Esophagus muscularis mucosa (tissue), 4 donors: Measurements from ENCODE around the gene ZC3H12C. TPM values are rescaled to one million over a fixed set of nuclear protein-coding genes. Genes with fewer than 3 reads are reported as not detected.

Experiments
- DNase-seq: peaks from one replicate; pipeline ENCODE4 v3.0.0-alpha.2; 2017; ENCODE audit errors: extremely low spot score
- H3K27ac ChIP-seq, 4 donors: fragments of 200-600 bp; sonication (generic); replicated peaks in 1 of 4; 1 replicate in 3 of 4; 2 replicates in 1 of 4; pipeline ENCODE4 v1.5.1; 2016 to 2019; ENCODE audit warnings: mild to moderate bottlenecking in 1 of 4
- H3K27me3 ChIP-seq, 4 donors: fragments of 200-600 bp; sonication (generic); one replicate each; pipeline versions ENCODE4 v1.5.1 to v1.6.0; 2016 to 2019
- H3K36me3 ChIP-seq, 4 donors: fragments of 200-600 bp; sonication (generic); one replicate each; pipeline ENCODE4 v1.5.1; 2016 to 2019
- H3K4me1 ChIP-seq, 4 donors: fragments of 200-600 bp; sonication (generic); one replicate each; pipeline ENCODE4 v1.5.1; 2016 to 2019
- H3K4me3 ChIP-seq, 4 donors: fragments of 200-600 bp; sonication (generic); 1 replicate in 2 of 4; 2 replicates in 2 of 4; pipeline ENCODE4 v1.5.1; 2016 to 2019; ENCODE audit warnings: mild to moderate bottlenecking in 4 of 4, moderate library complexity in 1 of 4
- H3K9me3 ChIP-seq, 4 donors: fragments of 200-600 bp; sonication (generic); 1 replicate in 3 of 4; 2 replicates in 1 of 4; pipeline ENCODE4 v1.5.1; 2016 to 2019
- CTCF ChIP-seq, 3 experiments: fragments of 200-600 bp in 2 of 3; fragments of 450-650 bp in 1 of 3; sonication (generic) in 2 of 3; IDR thresholded peaks; one replicate each; pipeline ENCODE4 v1.5.1; 2017 to 2019; ENCODE audit warnings: antibody characterized with exemption in 3 of 3, mild to moderate bottlenecking in 2 of 3, moderate library complexity in 1 of 3
- EP300 ChIP-seq: sonication (generic); formaldehyde crosslinking; IDR thresholded peaks from one replicate; pipeline ENCODE4 v1.6.1; 2017; ENCODE audit warnings: antibody characterized with exemption
- POLR2A ChIP-seq: fragments of 450-650 bp; IDR thresholded peaks from one replicate; pipeline ENCODE4 v1.6.1; 2017; ENCODE audit warnings: antibody characterized with exemption, moderate library complexity, mild to moderate bottlenecking, low read depth
- POLR2AphosphoS5 ChIP-seq, 2 donors: sonication (generic); formaldehyde crosslinking; IDR thresholded peaks; one replicate each; pipeline ENCODE4 v1.6.1; 2017; ENCODE audit warnings: antibody characterized with exemption in 2 of 2
- WGBS: methylation state at CpG from one replicate; pipeline ENCODE4 v1.1.5; 2018; 5-methylcytosine and 5-hydroxymethylcytosine counted together
- intact Hi-C: fragments of 100-400 bp; cut with DNase I; formaldehyde crosslinking; loops from one replicate; pipeline ENCODE4 v1.15.1; 2023
- total RNA-seq, 4 donors: library from RNA; depleted of rRNA; stranded (reverse); fragments of >200 nt; gene quantifications; one replicate each; pipeline versions ENCODE4 v1.1.0 to v1.2.1, GENCODE V29; 2016

The ZC3H12C gene
- total RNA-seq, 4 donors from 2014 or later = 21.9 to 33.6 (median 24.4) TPM

- no peak overlapping the region for H3K4me3 ChIP-seq
- no peak overlapping the region for H3K27ac ChIP-seq
- H3K4me1 ChIP-seq = no peaks in the 10 kb centered on the region
- no peak for DNase-seq
- H3K27me3 ChIP-seq = no peaks in the 10 kb centered on the region
- TF ChIP-seq EP300 (no peak), POLR2AphosphoS5 (IDR thresholded peaks at IDR 0.05) (no peak), POLR2A (no peak), CTCF (IDR thresholded peaks at IDR 0.05) (no peak)
- H3K36me3 ChIP-seq = no peaks in the 10 kb centered on the region
- intact Hi-C loops = no loop called here
- WGBS = 83% methylated on average over 4 of the region's 8 CpGs
- H3K9me3 ChIP-seq = peaks cover 0 to 18% (median 12%) of the 10 kb centered on the region in 4 donors
Measured at GRCh38 chr11:110050201-110050506, 43.0 kb upstream of the ZC3H12C start.

- Histone ChIP-seq H3K27ac (no peak overlapping the region), H3K4me1 (no peaks in the 10 kb centered on the region), H3K27me3 (no peaks in the 10 kb centered on the region), H3K4me3 (no peak overlapping the region), H3K9me3 (peaks cover 0 to 18% (median 12%) of the 10 kb centered on the region in 4 donors), H3K36me3 (no peaks in the 10 kb centered on the region)
- 95% methylated on average over 11 of the region's 11 CpGs for WGBS
- intact Hi-C loops = no loop called here
- no peak for TF ChIP-seq CTCF (IDR thresholded peaks at IDR 0.05)
- no peak for TF ChIP-seq POLR2AphosphoS5 (IDR thresholded peaks at IDR 0.05)
- TF ChIP-seq EP300 = no peak
- TF ChIP-seq POLR2A = no peak
- DNase-seq = no peak
Measured at GRCh38 chr11:110053848-110054414, 39.3 kb upstream of the ZC3H12C start.

GRCh38 chr11:110056956-110057355 lies 36.2 kb upstream of the ZC3H12C start:
- Histone ChIP-seq H3K27ac (no peak overlapping the region), H3K4me3 (no peak overlapping the region), H3K27me3 (no peaks in the 10 kb centered on the region), H3K4me1 (peaks cover 0 to 7% (median 0%) of the 10 kb centered on the region in 4 donors), H3K36me3 (no peaks in the 10 kb centered on the region), H3K9me3 (peaks cover 0 to 18% (median 12%) of the 10 kb centered on the region in 4 donors)
- intact Hi-C loops = no loop called here
- no peak for DNase-seq
- TF ChIP-seq CTCF (IDR thresholded peaks at IDR 0.05) = no peak
- no peak for TF ChIP-seq EP300
- no peak for TF ChIP-seq POLR2AphosphoS5 (IDR thresholded peaks at IDR 0.05)
- TF ChIP-seq POLR2A = no peak
- 94% methylated on average over 2 of the region's 2 CpGs for WGBS

- intact Hi-C loops = no loop called here
- H3K4me3 ChIP-seq = no peak overlapping the region
- H3K27ac ChIP-seq = no peak overlapping the region
- WGBS = 78% methylated on average over 2 of the region's 2 CpGs
- H3K4me1 ChIP-seq = peaks cover 0 to 7% (median 0%) of the 10 kb centered on the region in 4 donors
- no peak for DNase-seq
- H3K27me3 ChIP-seq = no peaks in the 10 kb centered on the region
- no peak for TF ChIP-seq POLR2A
- no peak for TF ChIP-seq POLR2AphosphoS5 (IDR thresholded peaks at IDR 0.05)
- TF ChIP-seq CTCF (IDR thresholded peaks at IDR 0.05) = no peak
- TF ChIP-seq EP300 = no peak
- no peaks in the 10 kb centered on the region for H3K36me3 ChIP-seq
- H3K9me3 ChIP-seq = no peaks in the 10 kb centered on the region
Measured at GRCh38 chr11:110059706-110060463, 33.3 kb upstream of the ZC3H12C start.

- no peak for TF ChIP-seq POLR2AphosphoS5 (IDR thresholded peaks at IDR 0.05)
- no peak for TF ChIP-seq EP300
- TF ChIP-seq CTCF (IDR thresholded peaks at IDR 0.05) = no peak
- no peak for TF ChIP-seq POLR2A
- Histone ChIP-seq H3K9me3 (no peaks in the 10 kb centered on the region), H3K27ac (no peak overlapping the region), H3K4me1 (peaks cover 0 to 7% (median 0%) of the 10 kb centered on the region in 4 donors), H3K36me3 (no peaks in the 10 kb centered on the region), H3K27me3 (no peaks in the 10 kb centered on the region), H3K4me3 (no peak overlapping the region)
- intact Hi-C loops = no loop called here
- no peak for DNase-seq
- WGBS = 69% methylated on average over 1 of the region's 1 CpG
Measured at GRCh38 chr11:110061296-110061695, 31.9 kb upstream of the ZC3H12C start.
